Measurements from ENCODE around the gene TMC4. TPM values are rescaled to one million over a fixed set of nuclear protein-coding genes. Genes with fewer than 3 reads are reported as not detected.
"Not testable (repeated sequence)": the region's sequence is repeated elsewhere in the genome, so short reads cannot be mapped to it uniquely, and the experiment has no call there.

TMC4 gene
- total RNA-seq, 2 donors from 2014 or later: 1.2 TPM; not detected in 1

DNA sequence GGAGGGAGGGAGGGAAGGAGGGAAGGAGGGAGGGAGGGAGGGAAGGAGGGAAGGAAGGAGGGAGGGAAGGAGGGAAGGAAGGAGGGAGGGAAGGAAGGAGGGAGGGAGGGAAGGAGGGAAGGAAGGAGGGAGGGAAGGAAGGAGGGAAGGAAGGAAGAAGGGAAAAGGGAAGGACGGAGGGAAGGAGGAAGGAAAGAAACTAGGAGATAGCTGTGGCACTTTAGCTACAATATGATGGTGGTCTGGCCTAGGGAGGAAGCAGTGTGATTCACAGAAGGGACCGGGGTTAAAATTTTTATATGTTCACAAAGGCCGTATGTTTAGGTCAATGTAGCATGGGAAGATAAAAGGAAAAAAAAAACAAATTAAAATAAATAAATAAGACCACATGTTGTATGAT, 8.9 kb upstream of the TMC4 start:
- not testable (repeated sequence) for ATAC-seq; H3K4me1 Mint-ChIP-seq (ENCODE audit: low read depth in 2 of 2); H3K36me3 Mint-ChIP-seq; H3K27ac Mint-ChIP-seq; H3K9me3 Mint-ChIP-seq; DNase-seq (ENCODE audit: low spot score); H3K4me3 Mint-ChIP-seq; H3K27me3 Mint-ChIP-seq

GRCh38 chr19:54180691-54181091, 7.7 kb upstream of the TMC4 start:
- Mint-ChIP-seq H3K4me1 (ENCODE audit: low read depth in 2 of 2) (no peaks in the 10 kb centered on the region), H3K27me3 (no peaks in the 10 kb centered on the region), H3K27ac (no peak overlapping the region), H3K4me3 (no peak overlapping the region), H3K9me3 (no peaks in the 10 kb centered on the region), H3K36me3 (no peaks in the 10 kb centered on the region)
- ATAC-seq: no peak
- DNase-seq (ENCODE audit: low spot score): no peak

GRCh38 chr19:54179921-54180461, 7.0 kb upstream of the TMC4 start:
- Mint-ChIP-seq H3K4me1 (ENCODE audit: low read depth in 2 of 2) (no peaks in the 10 kb centered on the region), H3K27ac (no peak overlapping the region), H3K9me3 (no peaks in the 10 kb centered on the region), H3K36me3 (no peaks in the 10 kb centered on the region), H3K4me3 (no peak overlapping the region), H3K27me3 (no peaks in the 10 kb centered on the region)
- ATAC-seq: no peak
- DNase-seq (ENCODE audit: low spot score): no peak

DNA sequence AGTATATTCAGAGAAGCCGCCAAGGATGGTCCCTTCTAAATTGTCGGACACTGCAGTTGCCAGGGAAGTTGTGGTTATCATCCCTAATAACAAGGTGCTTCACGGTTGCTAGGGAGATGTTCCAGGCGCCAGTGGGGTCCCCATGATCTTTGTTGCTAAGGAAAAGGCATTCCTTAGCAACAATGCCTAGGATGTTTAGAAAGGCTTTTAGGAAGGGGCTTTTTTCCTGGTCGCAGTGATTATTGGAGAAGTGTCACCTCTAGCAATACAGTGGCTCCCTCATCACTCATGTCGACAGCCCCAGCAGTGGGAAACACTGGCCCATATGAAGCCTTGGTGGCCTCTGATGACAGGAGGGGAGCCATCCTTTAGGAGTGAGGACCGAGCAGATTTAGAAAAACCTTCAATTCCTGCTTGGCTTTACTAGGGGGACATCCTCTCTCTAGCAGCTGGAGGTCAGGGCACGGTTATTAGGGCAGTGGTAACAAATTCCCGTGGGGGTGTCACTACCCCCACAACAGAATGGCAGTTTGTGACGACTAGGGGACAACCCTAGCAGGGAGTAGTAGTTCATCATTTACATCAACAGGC, 6.4 kb upstream of the TMC4 start:
- no peak overlapping the region for H3K27ac Mint-ChIP-seq
- H3K9me3 Mint-ChIP-seq: no peaks in the 10 kb centered on the region
- no peaks in the 10 kb centered on the region for H3K27me3 Mint-ChIP-seq
- DNase-seq (ENCODE audit: low spot score) (no peak), ATAC-seq (no peak)
- H3K36me3 Mint-ChIP-seq: no peaks in the 10 kb centered on the region
- H3K4me1 Mint-ChIP-seq (ENCODE audit: low read depth in 2 of 2): no peaks in the 10 kb centered on the region
- H3K4me3 Mint-ChIP-seq: no peak overlapping the region

GRCh38 chr19:54178581-54179261, 5.8 kb upstream of the TMC4 start:
- peak; percentile 78 to 89 for ATAC-seq
- Mint-ChIP-seq H3K27me3 (no peaks in the 10 kb centered on the region), H3K4me1 (ENCODE audit: low read depth in 2 of 2) (no peaks in the 10 kb centered on the region), H3K36me3 (no peaks in the 10 kb centered on the region), H3K4me3 (no peak overlapping the region), H3K9me3 (no peaks in the 10 kb centered on the region), H3K27ac (no peak overlapping the region)
- no peak for DNase-seq (ENCODE audit: low spot score)

DNA sequence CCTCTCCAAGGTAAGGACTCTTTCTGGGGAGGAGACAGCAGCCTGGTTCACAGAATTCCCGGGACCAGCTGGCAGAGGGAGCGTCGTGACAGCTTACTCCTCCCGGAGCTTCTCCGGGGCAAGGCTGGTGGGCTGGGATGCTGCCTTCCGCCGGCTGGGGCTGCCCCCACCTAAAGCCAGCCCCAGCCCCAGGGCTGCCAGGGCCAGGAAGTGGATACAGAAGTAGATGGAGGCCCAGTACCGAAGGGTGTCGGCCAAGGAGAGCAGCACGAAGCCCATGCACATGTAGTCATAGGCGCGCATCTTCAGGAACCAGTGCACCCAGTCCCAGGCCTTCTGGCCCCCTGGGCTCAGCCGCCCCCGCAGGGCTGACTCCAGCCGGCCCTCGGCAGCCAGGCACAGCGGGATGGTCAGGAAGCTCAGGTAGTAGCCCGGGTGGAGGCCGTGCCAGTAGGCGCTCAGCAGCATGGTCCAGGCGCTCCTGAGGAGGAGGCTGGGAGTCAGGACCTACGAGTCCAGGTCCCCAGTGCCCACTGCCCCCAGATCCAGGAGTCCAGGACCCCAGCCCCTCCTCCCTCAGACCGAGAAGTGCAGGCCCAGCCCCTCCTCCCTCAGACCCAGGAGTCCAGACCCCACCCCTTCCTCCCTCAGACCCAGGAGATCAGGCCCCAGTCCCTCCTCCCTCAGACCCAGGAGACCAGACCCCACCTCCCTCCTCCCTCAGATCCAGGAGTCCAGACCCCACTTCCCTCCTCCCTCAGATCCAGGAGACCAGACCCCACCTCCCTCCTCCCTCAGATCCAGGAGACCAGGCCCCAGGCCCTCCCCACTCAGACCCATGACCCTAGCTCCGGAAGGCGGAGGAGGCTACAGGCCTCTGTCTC, 1.2 kb upstream of the TMC4 start:
- H3K4me1 Mint-ChIP-seq (ENCODE audit: low read depth in 2 of 2): no peaks in the 10 kb centered on the region
- no peak overlapping the region for H3K4me3 Mint-ChIP-seq
- no peaks in the 10 kb centered on the region for H3K9me3 Mint-ChIP-seq
- no peak overlapping the region for H3K27ac Mint-ChIP-seq
- no peaks in the 10 kb centered on the region for H3K27me3 Mint-ChIP-seq
- DNase-seq (ENCODE audit: low spot score) (no peak), ATAC-seq (peak in 1 of 2 donors; percentile 20)
- H3K36me3 Mint-ChIP-seq: no peaks in the 10 kb centered on the region

DNA sequence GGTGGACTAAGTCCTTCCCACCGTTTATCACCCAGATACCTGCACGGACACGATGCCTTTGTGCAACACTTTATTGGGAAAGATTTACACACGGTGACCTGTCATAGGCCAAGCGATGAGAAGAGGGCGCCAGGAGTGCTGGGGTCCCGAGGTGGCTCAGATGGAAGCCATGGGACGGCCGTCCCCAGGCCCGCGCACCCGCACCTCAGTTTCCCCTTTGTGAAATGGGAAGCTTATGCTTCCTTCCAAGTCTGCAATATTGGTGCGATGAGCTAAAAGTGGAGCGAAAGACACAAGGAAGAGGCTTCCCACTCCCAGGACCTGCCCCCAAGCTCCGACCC, 369 bp upstream of the TMC4 start:
- Mint-ChIP-seq H3K27ac (no peak overlapping the region), H3K36me3 (no peaks in the 10 kb centered on the region), H3K27me3 (no peaks in the 10 kb centered on the region), H3K4me1 (ENCODE audit: low read depth in 2 of 2) (no peaks in the 10 kb centered on the region), H3K4me3 (no peak overlapping the region), H3K9me3 (no peaks in the 10 kb centered on the region)
- ATAC-seq: no peak
- no peak for DNase-seq (ENCODE audit: low spot score)

DNA sequence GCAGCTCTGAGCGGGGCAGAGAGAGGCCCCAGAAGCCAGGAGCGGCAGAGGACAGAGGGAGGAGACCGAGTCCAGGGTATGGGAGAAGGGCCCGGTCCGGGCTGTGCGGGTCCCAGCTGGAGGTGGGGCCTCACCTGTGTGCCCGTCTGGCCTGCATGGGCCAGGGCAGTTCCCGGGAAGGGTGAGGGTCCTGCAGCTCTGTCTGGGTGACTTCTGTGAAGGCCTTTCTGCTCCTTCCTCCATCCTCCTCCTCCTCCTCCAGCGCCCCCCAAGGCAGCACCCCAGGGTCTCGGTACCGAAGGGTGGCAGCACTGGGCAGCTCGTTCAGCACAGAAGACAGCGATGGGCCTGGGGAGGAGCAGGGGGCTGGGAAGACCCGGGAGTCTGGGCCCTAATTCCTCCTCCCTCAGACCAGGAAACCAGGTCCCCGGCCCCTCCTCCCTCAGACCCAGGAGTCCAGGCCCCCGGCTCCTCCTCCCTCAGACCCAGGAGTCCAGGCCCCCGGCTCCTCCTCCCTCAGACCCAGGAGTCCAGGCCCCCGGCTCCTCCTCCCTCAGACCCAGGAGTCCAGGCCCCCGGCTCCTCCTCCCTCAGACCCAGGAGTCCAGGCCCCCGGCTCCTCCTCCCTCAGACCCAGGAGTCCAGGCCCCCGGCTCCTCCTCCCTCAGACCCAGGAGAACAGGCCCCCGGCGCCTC, 1.1 kb downstream of the TMC4 start:
- not testable (repeated sequence) for DNase-seq (ENCODE audit: low spot score); ATAC-seq; H3K9me3 Mint-ChIP-seq; H3K4me3 Mint-ChIP-seq; H3K27ac Mint-ChIP-seq; H3K4me1 Mint-ChIP-seq (ENCODE audit: low read depth in 2 of 2); H3K36me3 Mint-ChIP-seq; H3K27me3 Mint-ChIP-seq

DNA sequence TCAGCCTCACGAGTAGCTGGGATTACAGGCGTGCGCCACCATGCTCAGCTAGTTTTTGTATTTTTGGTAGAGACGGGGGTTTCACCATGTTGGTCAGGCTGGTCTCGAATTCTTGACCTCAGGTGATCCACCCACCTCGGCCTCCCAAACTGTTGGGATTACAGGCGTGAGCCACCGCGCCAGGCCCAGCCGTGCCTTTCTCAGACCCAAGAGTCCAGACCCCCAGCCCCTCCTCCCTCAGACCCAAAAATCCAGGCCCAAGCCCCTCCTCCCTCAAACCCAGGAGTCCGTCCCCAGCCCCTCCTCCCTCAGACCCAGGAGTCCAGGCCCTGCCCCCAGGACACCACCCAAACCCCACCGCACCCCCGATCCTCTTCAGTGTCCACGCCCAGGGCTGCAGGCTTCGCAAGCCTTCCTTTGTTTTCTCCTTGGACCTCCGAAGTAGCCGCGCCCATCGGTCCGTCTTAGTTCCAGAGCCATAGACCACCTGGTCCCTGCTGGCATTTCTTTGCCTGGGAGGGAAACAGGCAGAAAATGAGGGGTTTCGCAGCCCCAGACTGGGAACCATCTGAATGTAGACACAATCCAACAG, 3.7 kb downstream of the TMC4 start:
- Mint-ChIP-seq H3K36me3 (no peaks in the 10 kb centered on the region), H3K9me3 (no peaks in the 10 kb centered on the region), H3K4me3 (no peak overlapping the region), H3K27ac (no peak overlapping the region), H3K27me3 (no peaks in the 10 kb centered on the region), H3K4me1 (ENCODE audit: low read depth in 2 of 2) (peaks cover 8 to 17% of the 10 kb centered on the region in 2 donors)
- peak; percentile 49 for DNase-seq (ENCODE audit: low spot score)
- ATAC-seq: no peak

GRCh38 chr19:54168174-54168917, 4.6 kb downstream of the TMC4 start:
- Mint-ChIP-seq H3K27ac (no peak overlapping the region), H3K27me3 (no peaks in the 10 kb centered on the region), H3K36me3 (no peaks in the 10 kb centered on the region), H3K4me3 (no peak overlapping the region), H3K4me1 (ENCODE audit: low read depth in 2 of 2) (peaks cover 11 to 19% of the 10 kb centered on the region in 2 donors), H3K9me3 (no peaks in the 10 kb centered on the region)
- ATAC-seq: peak; percentile 85 to 86
- peak; percentile 89 for DNase-seq (ENCODE audit: low spot score)

DNA sequence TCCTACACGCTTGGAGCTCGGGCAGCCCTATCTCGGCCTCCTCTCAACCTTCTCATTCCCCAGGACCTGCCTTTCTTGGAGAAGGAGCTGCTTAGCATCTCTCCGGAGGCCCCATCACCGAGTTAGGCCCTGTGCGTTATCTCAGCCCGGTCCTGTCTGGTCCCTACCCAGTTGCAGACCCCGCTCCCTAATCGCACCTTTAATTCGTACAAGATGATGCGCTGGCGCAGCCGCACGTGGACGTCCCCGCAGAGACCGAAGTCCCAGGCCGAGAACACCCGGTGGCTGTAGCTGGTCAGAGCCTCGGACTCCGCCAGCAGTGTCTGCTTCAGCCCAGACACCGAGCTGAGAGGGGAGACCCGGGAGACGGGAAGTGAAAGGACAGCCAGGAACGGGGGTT, 7.7 kb downstream of the TMC4 start:
- Mint-ChIP-seq H3K27ac (peak overlapping the region in 1 of 2 donors; percentile 69), H3K27me3 (no peaks in the 10 kb centered on the region), H3K4me1 (ENCODE audit: low read depth in 2 of 2) (peaks cover 26 to 37% of the 10 kb centered on the region in 2 donors), H3K9me3 (no peaks in the 10 kb centered on the region), H3K4me3 (no peak overlapping the region), H3K36me3 (no peaks in the 10 kb centered on the region)
- DNase-seq (ENCODE audit: low spot score) (no peak), ATAC-seq (no peak)

DNA sequence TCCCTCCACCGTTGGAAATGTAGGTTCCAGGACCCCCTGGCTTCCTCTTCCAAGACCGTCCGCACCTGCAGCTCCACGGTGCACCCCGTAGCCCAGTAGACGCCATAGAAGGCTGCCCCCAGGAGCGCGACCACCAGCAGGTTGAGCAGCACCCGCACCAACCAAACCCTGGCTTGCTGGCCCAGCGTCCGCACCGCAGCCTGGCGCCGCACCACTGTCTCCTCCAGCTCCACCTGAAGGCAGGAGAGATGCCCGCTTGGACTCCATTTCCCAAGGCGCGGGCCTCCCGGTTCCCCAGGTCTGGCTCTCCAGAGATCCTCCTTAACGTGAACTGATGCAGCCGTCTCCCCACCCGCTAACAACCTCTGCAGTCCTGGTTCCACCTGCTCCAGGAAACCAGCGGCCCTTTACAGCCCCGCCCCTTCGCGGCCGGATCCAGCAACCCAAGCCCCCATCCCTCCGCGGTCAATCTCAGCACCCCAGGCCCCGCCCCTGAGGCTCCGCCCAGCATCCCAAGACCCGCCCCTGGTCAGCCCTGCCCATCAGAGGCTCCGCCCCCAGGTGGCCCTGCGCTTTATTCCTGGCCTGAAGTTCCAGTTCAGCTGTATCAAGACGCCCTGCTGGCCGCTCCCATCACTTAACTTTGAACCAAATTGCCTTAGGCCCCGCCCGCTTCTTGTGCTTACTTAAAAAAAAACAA, 8.4 kb downstream of the TMC4 start:
- Mint-ChIP-seq H3K9me3 (no peaks in the 10 kb centered on the region), H3K27ac (peak overlapping the region; percentile 57 to 69), H3K36me3 (no peaks in the 10 kb centered on the region), H3K4me3 (peak overlapping the region; percentile 83), H3K27me3 (no peaks in the 10 kb centered on the region), H3K4me1 (ENCODE audit: low read depth in 2 of 2) (peaks cover 32 to 44% of the 10 kb centered on the region in 2 donors)
- ATAC-seq: peak; percentile 31 to 63
- peak; percentile 83 for DNase-seq (ENCODE audit: low spot score)
